HG02610 (cell line): Measurements from ENCODE around the gene STAT1.

Source experiments
- ATAC-seq: cut with Tn5 transposase; IDR thresholded peaks from one replicate; pipeline ENCODE4 v1.9.1; 2021; ENCODE audit warnings: mild to moderate bottlenecking, moderate library complexity; ENCODE audit not compliant: unreplicated experiment

Gene STAT1

DNA sequence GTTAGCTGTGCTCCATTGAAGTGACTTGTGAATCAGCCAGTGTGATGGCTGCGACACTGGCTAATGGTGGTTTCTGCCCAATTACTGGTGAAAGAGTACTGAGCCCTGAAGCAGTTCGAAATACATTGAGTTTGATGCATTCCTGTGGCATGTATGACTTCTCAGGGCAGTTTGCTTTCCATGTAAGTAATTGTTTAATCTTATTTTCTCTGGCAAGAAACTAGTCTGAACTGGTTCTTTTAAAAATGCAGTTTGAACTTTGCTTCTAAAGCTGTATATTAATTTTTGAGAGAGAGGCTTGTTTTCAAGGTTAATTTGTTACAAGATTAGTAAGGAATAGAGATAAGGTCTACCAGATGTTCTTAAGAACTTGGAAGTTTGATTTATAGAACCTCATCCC lies 86.7 kb downstream of the STAT1 start:
- no peak for ATAC-seq

DNA sequence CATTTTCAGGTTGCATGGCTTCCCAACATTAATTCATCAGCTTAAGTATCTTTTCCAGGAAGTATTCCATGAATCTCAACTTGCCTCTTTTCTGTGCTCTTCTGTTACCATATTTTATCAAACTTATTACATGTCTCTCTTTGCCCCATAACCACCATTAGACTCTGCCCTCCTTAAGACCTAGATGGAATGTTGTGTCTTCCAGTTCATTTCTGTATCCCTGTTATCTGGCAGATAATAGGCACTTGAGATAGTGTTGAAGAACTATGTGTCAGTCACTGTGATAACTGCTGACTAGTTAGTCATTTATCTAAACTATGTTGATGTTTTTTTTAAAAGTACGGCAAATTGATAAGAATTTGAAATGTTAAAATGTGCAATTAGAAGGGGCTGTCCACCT lies 91.6 kb downstream of the STAT1 start:
- ATAC-seq: no peak

DNA sequence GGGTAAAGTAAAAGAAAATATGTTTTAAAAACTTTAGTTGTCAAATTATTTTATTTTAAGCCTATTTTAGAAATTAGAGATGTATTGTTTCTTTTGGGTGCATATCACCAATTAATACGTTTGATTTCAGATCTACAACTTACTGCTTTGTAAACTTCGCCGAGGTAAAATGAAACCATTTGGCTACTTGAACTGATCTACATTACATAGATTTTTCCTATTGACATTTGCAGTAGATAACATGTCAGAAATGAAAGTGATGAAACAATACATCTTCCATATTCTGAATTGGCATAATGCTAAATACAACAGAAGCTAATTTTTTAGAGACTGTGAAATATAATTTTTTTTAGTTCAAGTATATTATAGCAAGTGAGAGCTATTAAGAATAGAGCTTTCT lies 93.9 kb downstream of the STAT1 start:
- ATAC-seq: no peak
